GM19395 (cell line): ENCODE data around the gene TNFRSF14.

Source experiments
- ATAC-seq: cut with Tn5 transposase; IDR thresholded peaks from one replicate; pipeline ENCODE4 v1.9.1; 2021; ENCODE audit warnings: mild to moderate bottlenecking, moderate library complexity; ENCODE audit not compliant: unreplicated experiment

TNFRSF14 gene

DNA sequence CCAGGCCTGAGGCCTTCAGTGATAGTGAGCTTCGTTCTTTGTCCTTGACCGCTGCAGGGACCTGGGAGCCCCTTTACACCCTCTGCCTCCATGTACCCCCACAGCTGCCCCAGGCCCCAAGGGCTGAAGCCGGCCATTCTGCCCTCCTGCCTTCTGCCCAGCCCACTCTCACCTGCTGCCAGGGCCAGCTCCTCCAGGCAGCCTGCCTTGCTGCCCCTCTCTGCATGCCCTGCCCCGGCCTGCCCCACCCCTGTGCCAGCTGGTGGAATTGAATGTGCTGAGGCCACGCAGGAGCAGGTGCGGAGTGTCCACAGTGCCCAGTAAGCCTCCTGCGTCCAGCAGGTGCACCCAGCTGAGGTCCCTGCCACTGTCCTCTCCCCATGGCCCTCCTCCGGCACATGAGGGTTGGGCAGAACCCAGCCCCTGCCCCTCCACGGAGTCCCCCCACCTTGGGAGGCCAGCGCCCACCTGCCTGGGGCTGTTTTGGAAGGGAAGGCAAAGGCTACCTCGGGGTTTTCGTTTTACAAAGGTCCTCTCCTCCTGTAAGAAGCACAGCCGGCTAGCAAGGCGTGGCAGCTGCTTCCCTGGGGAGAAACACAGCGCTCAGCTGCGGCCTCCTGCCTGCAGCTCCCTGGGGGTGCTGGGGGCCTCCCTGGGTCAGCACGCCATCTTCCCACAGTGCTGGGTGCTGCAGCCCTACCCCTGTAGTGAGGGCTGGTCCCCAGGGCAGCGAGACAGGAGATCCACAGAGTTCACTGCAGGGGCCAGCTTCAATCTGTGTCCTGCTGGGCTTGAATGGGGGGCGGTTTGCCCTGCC is 55.7 kb downstream of the TNFRSF14 start:
- ATAC-seq: no peak

DNA sequence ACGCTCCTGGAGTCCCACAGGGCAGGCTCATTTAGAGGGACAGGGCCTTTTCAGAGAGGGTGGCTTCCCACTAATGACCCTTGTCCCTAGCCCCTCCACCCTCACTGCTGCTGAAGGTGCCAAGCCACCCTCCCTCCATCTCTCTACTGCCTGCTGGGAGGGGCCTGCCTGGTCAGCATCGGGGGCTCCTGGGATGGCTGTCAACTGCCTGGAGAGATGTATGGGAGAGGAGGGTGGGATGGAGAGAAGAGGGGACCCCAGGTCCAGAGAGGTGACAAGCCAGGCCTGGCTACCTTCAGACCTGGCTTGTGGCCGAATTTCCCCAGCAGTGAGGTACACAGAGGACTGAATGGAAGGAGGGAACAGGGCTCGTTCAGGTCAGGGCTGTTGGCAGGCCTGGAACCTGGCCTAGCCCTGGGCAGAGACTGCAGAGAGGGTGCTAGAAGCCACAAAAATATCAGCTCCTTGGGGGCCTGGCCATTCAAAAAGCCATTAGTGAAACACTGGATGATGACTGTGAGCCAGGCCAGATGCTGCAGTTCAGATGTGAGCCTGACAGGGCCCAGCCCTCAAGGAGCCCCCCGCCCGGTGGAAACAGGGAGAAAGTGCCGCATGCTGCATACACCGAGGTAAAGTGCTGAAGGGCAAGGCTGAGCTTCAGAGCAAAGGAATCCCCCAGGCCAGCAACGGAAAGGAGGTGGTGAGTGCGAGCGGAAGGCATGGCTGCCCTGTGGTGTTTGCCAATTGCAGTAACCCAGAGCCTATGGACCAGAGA is 56.6 kb downstream of the TNFRSF14 start:
- no peak for ATAC-seq
